IPS-20b (cell line): Measurements from ENCODE around the gene CPD.
"Not testable (repeated sequence)": the region's sequence is repeated elsewhere in the genome, so short reads cannot be mapped to it uniquely, and the experiment has no call there.

ENCODE experiments used
- H3K27ac ChIP-seq: one replicate; pipeline ENCODE4 v1.5.1; 2013; ENCODE audit warnings: low read length
- H3K27me3 ChIP-seq: 2 replicates; pipeline ENCODE4 v1.6.1; 2013; ENCODE audit warnings: mild to moderate bottlenecking, low read length, inconsistent platforms; ENCODE audit not compliant: insufficient read depth
- H3K36me3 ChIP-seq: 2 replicates; pipeline ENCODE4 v1.6.1; 2013; ENCODE audit warnings: low read depth, mild to moderate bottlenecking, inconsistent platforms, low read length, moderate library complexity; ENCODE audit not compliant: insufficient read depth
- H3K4me1 ChIP-seq: 2 replicates; pipeline ENCODE4 v1.6.1; 2013; ENCODE audit warnings: mild to moderate bottlenecking, control low read depth, inconsistent platforms, low read length, moderate library complexity; ENCODE audit not compliant: insufficient read depth
- H3K4me3 ChIP-seq: 2 replicates; pipeline ENCODE4 v1.5.1; 2013; ENCODE audit warnings: mild to moderate bottlenecking, low read length, inconsistent platforms
- H3K9ac ChIP-seq: 2 replicates; pipeline ENCODE4 v1.6.1; 2013; ENCODE audit warnings: low read depth, mild to moderate bottlenecking, inconsistent platforms, low read length, moderate library complexity
- H3K9me3 ChIP-seq: 2 replicates; pipeline ENCODE4 v1.6.1; 2013; ENCODE audit warnings: mild to moderate bottlenecking, low read depth, low read length, inconsistent platforms; ENCODE audit not compliant: insufficient read depth

The CPD gene

GRCh38 chr17:30344283-30345088 lies 34.2 kb upstream of the CPD start:
- peaks cover 8% of the 10 kb centered on the region; the same call in 1 of the 2 replicates for H3K4me1 ChIP-seq
- no peaks in the 10 kb centered on the region for H3K27me3 ChIP-seq
- no peak overlapping the region for H3K9ac ChIP-seq
- H3K9me3 ChIP-seq, result no peaks in the 10 kb centered on the region
- no peaks in the 10 kb centered on the region for H3K36me3 ChIP-seq
- H3K4me3 ChIP-seq, result no peak overlapping the region
- H3K27ac ChIP-seq, result no peak overlapping the region

GRCh38 chr17:30345089-30345433 lies 33.7 kb upstream of the CPD start:
- Histone ChIP-seq H3K9me3 (no peaks in the 10 kb centered on the region), H3K4me1 (peaks cover 8% of the 10 kb centered on the region; the same call in 1 of the 2 replicates), H3K27ac (no peak overlapping the region), H3K36me3 (no peaks in the 10 kb centered on the region), H3K9ac (no peak overlapping the region), H3K27me3 (no peaks in the 10 kb centered on the region), H3K4me3 (no peak overlapping the region)

GRCh38 chr17:30345527-30346075 lies 33.1 kb upstream of the CPD start:
- peaks cover 4% of the 10 kb centered on the region; the same call in 1 of the 2 replicates for H3K4me1 ChIP-seq
- no peak overlapping the region for H3K27ac ChIP-seq
- no peaks in the 10 kb centered on the region for H3K36me3 ChIP-seq
- no peaks in the 10 kb centered on the region for H3K9me3 ChIP-seq
- no peaks in the 10 kb centered on the region for H3K27me3 ChIP-seq
- no peak overlapping the region for H3K9ac ChIP-seq
- H3K4me3 ChIP-seq, result no peak overlapping the region

- Histone ChIP-seq H3K9me3 (no peaks in the 10 kb centered on the region), H3K4me3 (no peak overlapping the region), H3K27ac (no peak overlapping the region), H3K27me3 (no peaks in the 10 kb centered on the region), H3K36me3 (no peaks in the 10 kb centered on the region), H3K9ac (no peak overlapping the region), H3K4me1 (no peaks in the 10 kb centered on the region)
Measured at GRCh38 chr17:30346221-30346795, 32.4 kb upstream of the CPD start.

- Histone ChIP-seq H3K4me3 (no peak overlapping the region), H3K27me3 (no peaks in the 10 kb centered on the region), H3K36me3 (no peaks in the 10 kb centered on the region), H3K4me1 (no peaks in the 10 kb centered on the region), H3K27ac (no peak overlapping the region), H3K9me3 (no peaks in the 10 kb centered on the region), H3K9ac (no peak overlapping the region)
Measured at GRCh38 chr17:30347488-30347887, 31.2 kb upstream of the CPD start.

GRCh38 chr17:30349252-30349651 lies 29.5 kb upstream of the CPD start:
- no peaks in the 10 kb centered on the region for H3K4me1 ChIP-seq
- H3K36me3 ChIP-seq, result no peaks in the 10 kb centered on the region
- H3K4me3 ChIP-seq, result no peak overlapping the region
- H3K9ac ChIP-seq, result no peak overlapping the region
- H3K27ac ChIP-seq, result no peak overlapping the region
- H3K9me3 ChIP-seq, result no peaks in the 10 kb centered on the region
- no peaks in the 10 kb centered on the region for H3K27me3 ChIP-seq

GRCh38 chr17:30351263-30351662 lies 27.5 kb upstream of the CPD start:
- H3K9ac ChIP-seq, result not testable (repeated sequence)

GRCh38 chr17:30351735-30352134 lies 27.0 kb upstream of the CPD start:
- H3K9ac ChIP-seq, result no peak overlapping the region
- H3K4me1 ChIP-seq, result no peaks in the 10 kb centered on the region
- no peak overlapping the region for H3K27ac ChIP-seq
- H3K4me3 ChIP-seq, result no peak overlapping the region
- H3K9me3 ChIP-seq, result no peaks in the 10 kb centered on the region
- H3K27me3 ChIP-seq, result no peaks in the 10 kb centered on the region
- H3K36me3 ChIP-seq, result no peaks in the 10 kb centered on the region

More at GRCh38 chr17:30351263-30351662, 27.5 kb upstream of the CPD start:
- not testable (repeated sequence) for H3K4me1 ChIP-seq, H3K36me3 ChIP-seq, H3K4me3 ChIP-seq, H3K27me3 ChIP-seq, H3K27ac ChIP-seq, H3K9me3 ChIP-seq

GRCh38 chr17:30352240-30352814 lies 26.4 kb upstream of the CPD start:
- H3K4me3 ChIP-seq, result no peak overlapping the region
- H3K9me3 ChIP-seq, result no peaks in the 10 kb centered on the region
- no peak overlapping the region for H3K27ac ChIP-seq
- H3K4me1 ChIP-seq, result no peaks in the 10 kb centered on the region
- no peaks in the 10 kb centered on the region for H3K36me3 ChIP-seq
- H3K9ac ChIP-seq, result no peak overlapping the region
- no peaks in the 10 kb centered on the region for H3K27me3 ChIP-seq

- H3K4me1 ChIP-seq, result no peaks in the 10 kb centered on the region
- no peaks in the 10 kb centered on the region for H3K27me3 ChIP-seq
- no peak overlapping the region for H3K9ac ChIP-seq
- no peak overlapping the region for H3K27ac ChIP-seq
- H3K9me3 ChIP-seq, result no peaks in the 10 kb centered on the region
- H3K36me3 ChIP-seq, result no peaks in the 10 kb centered on the region
- no peak overlapping the region for H3K4me3 ChIP-seq
Measured at GRCh38 chr17:30354701-30355100, 24.0 kb upstream of the CPD start.

- Histone ChIP-seq H3K9ac (no peak overlapping the region), H3K4me3 (no peak overlapping the region), H3K4me1 (no peaks in the 10 kb centered on the region), H3K9me3 (peaks cover 6% of the 10 kb centered on the region), H3K36me3 (no peaks in the 10 kb centered on the region), H3K27me3 (no peaks in the 10 kb centered on the region), H3K27ac (no peak overlapping the region)
Measured at GRCh38 chr17:30357476-30357875, 21.3 kb upstream of the CPD start.
